Measurements from ENCODE around the gene PHACTR4. TPM values are rescaled to one million over a fixed set of nuclear protein-coding genes. Genes with fewer than 3 reads are reported as not detected.

The PHACTR4 gene
- total RNA-seq, 1 experiment from 2014 or later = 9.1 TPM

DNA sequence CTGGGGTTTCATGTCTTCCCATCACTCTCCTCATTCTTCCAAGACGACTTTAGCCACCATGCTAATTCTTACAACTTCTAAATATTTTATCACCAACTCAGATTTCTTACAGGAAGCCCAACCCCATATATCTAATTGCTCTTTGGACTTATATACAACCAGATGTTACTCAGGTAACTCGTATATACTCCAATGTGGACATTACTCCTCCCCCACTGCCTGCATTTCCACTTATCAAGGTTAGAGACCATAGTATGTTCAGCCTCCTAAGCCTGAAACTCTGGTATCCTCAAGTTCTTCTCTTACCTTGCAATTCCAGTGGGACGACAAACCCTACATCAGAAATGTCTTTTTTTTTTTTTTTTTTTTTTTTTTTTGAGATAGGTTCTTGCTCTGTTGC is 133.6 kb downstream of the PHACTR4 start:
- H3K4me1 ChIP-seq (ENCODE audit: insufficient read depth, low read length) = peaks cover 17% of the 10 kb centered on the region
- BruUV-seq (replicated peaks) = no TSS peak
- peaks cover 18% of the 10 kb centered on the region for H3F3A ChIP-seq (ENCODE audit: low read length, unreplicated experiment)
- H3K9me3 ChIP-seq (ENCODE audit: low read length) = no peaks in the 10 kb centered on the region
- H3K27ac ChIP-seq (ENCODE audit: low read length) = no peak overlapping the region
- ChIA-PET CTCF (no interaction called here), POLR2A (ENCODE audit: unreplicated experiment) (no interaction called here)
- H3K4me2 ChIP-seq (ENCODE audit: low read length) = no peak overlapping the region
- H3K4me3 ChIP-seq (ENCODE audit: low read length) = no peak overlapping the region
- ATAC-seq (no peak), DNase-seq (no peak)
- H3K9me2 ChIP-seq (replicated peaks; ENCODE audit: low read length) = no peaks in the 10 kb centered on the region
- peaks cover 12% of the 10 kb centered on the region for H4K20me1 ChIP-seq (ENCODE audit: low read length)
- H3K36me3 ChIP-seq (ENCODE audit: low read depth, low read length) = peaks cover 20% of the 10 kb centered on the region
- intact Hi-C loops (cut with micrococcal nuclease) = no loop called here
- H3K9ac ChIP-seq (ENCODE audit: low read length) = no peak overlapping the region
- peaks cover 34% of the 10 kb centered on the region for H3K79me2 ChIP-seq (ENCODE audit: low read length)
- TF ChIP-seq EZH2 (IDR thresholded peaks at IDR 0.05; ENCODE audit: low read length, unreplicated experiment) (no peak), EZH2phosphoT487 (IDR thresholded peaks at IDR 0.05; ENCODE audit: borderline replicate concordance, low read length) (no peak)
- TF ChIP-seq, protein P1, sequence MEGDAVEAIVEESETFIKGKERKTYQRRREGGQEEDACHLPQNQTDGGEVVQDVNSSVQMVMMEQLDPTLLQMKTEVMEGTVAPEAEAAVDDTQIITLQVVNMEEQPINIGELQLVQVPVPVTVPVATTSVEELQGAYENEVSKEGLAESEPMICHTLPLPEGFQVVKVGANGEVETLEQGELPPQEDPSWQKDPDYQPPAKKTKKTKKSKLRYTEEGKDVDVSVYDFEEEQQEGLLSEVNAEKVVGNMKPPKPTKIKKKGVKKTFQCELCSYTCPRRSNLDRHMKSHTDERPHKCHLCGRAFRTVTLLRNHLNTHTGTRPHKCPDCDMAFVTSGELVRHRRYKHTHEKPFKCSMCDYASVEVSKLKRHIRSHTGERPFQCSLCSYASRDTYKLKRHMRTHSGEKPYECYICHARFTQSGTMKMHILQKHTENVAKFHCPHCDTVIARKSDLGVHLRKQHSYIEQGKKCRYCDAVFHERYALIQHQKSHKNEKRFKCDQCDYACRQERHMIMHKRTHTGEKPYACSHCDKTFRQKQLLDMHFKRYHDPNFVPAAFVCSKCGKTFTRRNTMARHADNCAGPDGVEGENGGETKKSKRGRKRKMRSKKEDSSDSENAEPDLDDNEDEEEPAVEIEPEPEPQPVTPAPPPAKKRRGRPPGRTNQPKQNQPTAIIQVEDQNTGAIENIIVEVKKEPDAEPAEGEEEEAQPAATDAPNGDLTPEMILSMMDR (conservative IDR thresholded peaks at IDR 0.05; ENCODE audit: low read depth, low read length) = no peak
- H2AFZ ChIP-seq (ENCODE audit: low read length) = no peak overlapping the region
- no peaks in the 10 kb centered on the region for H3K27me3 ChIP-seq (ENCODE audit: low read length)

- TSS peak; percentile 97 for BruUV-seq (replicated peaks)
- DNase-seq = peak; percentile 99
- H3K4me3 ChIP-seq (ENCODE audit: low read length) = peak within 1 kb of the TSS; percentile 92
- intact Hi-C loops (cut with micrococcal nuclease) = loop anchor here (5.0 kb wide), 2 partner anchors 48 to 88 kb away; no protein-coding TSS in a partner anchor
- peak; percentile 73 for ATAC-seq
- H3K27ac ChIP-seq (ENCODE audit: low read length) = peak within 1 kb of the TSS; percentile 75
- peak within 1 kb of the TSS; percentile 84 for H2AFZ ChIP-seq (ENCODE audit: low read length)
- peak within 1 kb of the TSS; percentile 92 for H3K4me2 ChIP-seq (ENCODE audit: low read length)
- TF ChIP-seq EZH2 (IDR thresholded peaks at IDR 0.05; ENCODE audit: low read length, unreplicated experiment) (no peak), EZH2phosphoT487 (IDR thresholded peaks at IDR 0.05; ENCODE audit: borderline replicate concordance, low read length) (no peak)
- TF ChIP-seq, protein P1 (conservative IDR thresholded peaks at IDR 0.05; ENCODE audit: low read depth, low read length) = no peak
- ChIA-PET CTCF (no interaction called here), POLR2A (ENCODE audit: unreplicated experiment) (interaction anchor here (0.5 to 0.7 kb wide), 7 partner anchors 44 to 1140 kb away, joined by 3 to 13 read pairs (median 4); no protein-coding TSS in a partner anchor)
- H4K20me1 ChIP-seq (ENCODE audit: low read length) = peaks cover 36% of the 10 kb centered on the region
- peak within 1 kb of the TSS; percentile 99 for H3K9ac ChIP-seq (ENCODE audit: low read length)
- H3K36me3 ChIP-seq (ENCODE audit: low read depth, low read length) = peaks cover 40% of the 10 kb centered on the region
- no peaks in the 10 kb centered on the region for H3K27me3 ChIP-seq (ENCODE audit: low read length)
- H3K79me2 ChIP-seq (ENCODE audit: low read length) = peaks cover 54% of the 10 kb centered on the region
- H3K9me2 ChIP-seq (replicated peaks; ENCODE audit: low read length) = no peaks in the 10 kb centered on the region
- peaks cover 36% of the 10 kb centered on the region for H3K4me1 ChIP-seq (ENCODE audit: insufficient read depth, low read length)
- no peaks in the 10 kb centered on the region for H3K9me3 ChIP-seq (ENCODE audit: low read length)
- H3F3A ChIP-seq (ENCODE audit: low read length, unreplicated experiment) = peaks cover 43% of the 10 kb centered on the region
These were observed 136.1 kb downstream of the PHACTR4 start, which contains the start of gene RCC1 for GRCh38 chr1:28505406-28506187. Gene RCC1, plus strand, starts transcription at chr1:28506043. Its CDS starts 23,824 bp downstream, at chr1:28529867.

GRCh38 chr1:28506907-28507246 is 137.3 kb downstream of the PHACTR4 start:
- H3K9ac ChIP-seq (ENCODE audit: low read length) = peak overlapping the region; percentile 99
- peak overlapping the region; percentile 75 for H3K27ac ChIP-seq (ENCODE audit: low read length)
- peaks cover 49% of the 10 kb centered on the region for H3F3A ChIP-seq (ENCODE audit: low read length, unreplicated experiment)
- ChIA-PET POLR2A (ENCODE audit: unreplicated experiment) (no interaction called here), CTCF (no interaction called here)
- no peaks in the 10 kb centered on the region for H3K27me3 ChIP-seq (ENCODE audit: low read length)
- no peaks in the 10 kb centered on the region for H3K9me3 ChIP-seq (ENCODE audit: low read length)
- no peak overlapping the region for H2AFZ ChIP-seq (ENCODE audit: low read length)
- no peak for TF ChIP-seq EZH2 (IDR thresholded peaks at IDR 0.05; ENCODE audit: low read length, unreplicated experiment)
- TF ChIP-seq EZH2phosphoT487 (IDR thresholded peaks at IDR 0.05; ENCODE audit: borderline replicate concordance, low read length) = no peak
- TF ChIP-seq, protein P1 (conservative IDR thresholded peaks at IDR 0.05; ENCODE audit: low read depth, low read length) = no peak
- peaks cover 54% of the 10 kb centered on the region for H3K79me2 ChIP-seq (ENCODE audit: low read length)
- peak overlapping the region; percentile 92 for H3K4me3 ChIP-seq (ENCODE audit: low read length)
- H3K9me2 ChIP-seq (replicated peaks; ENCODE audit: low read length) = no peaks in the 10 kb centered on the region
- peaks cover 36% of the 10 kb centered on the region for H4K20me1 ChIP-seq (ENCODE audit: low read length)
- peak overlapping the region; percentile 92 for H3K4me2 ChIP-seq (ENCODE audit: low read length)
- H3K36me3 ChIP-seq (ENCODE audit: low read depth, low read length) = peaks cover 40% of the 10 kb centered on the region
- DNase-seq (no peak), ATAC-seq (no peak)
- intact Hi-C loops (cut with micrococcal nuclease) = loop anchor here (5.0 kb wide), 2 partner anchors 50 to 90 kb away; no protein-coding TSS in a partner anchor
- H3K4me1 ChIP-seq (ENCODE audit: insufficient read depth, low read length) = peaks cover 26% of the 10 kb centered on the region
- no TSS peak for BruUV-seq (replicated peaks)
